GM19324 (cell line): ENCODE results near the gene RAPGEF4.

Experiments used
- ATAC-seq: cut with Tn5 transposase; IDR thresholded peaks from one replicate; pipeline ENCODE4 v1.9.1; 2021; ENCODE audit warnings: mild to moderate bottlenecking, moderate library complexity; ENCODE audit not compliant: unreplicated experiment, low FRiP score

RAPGEF4 gene

DNA sequence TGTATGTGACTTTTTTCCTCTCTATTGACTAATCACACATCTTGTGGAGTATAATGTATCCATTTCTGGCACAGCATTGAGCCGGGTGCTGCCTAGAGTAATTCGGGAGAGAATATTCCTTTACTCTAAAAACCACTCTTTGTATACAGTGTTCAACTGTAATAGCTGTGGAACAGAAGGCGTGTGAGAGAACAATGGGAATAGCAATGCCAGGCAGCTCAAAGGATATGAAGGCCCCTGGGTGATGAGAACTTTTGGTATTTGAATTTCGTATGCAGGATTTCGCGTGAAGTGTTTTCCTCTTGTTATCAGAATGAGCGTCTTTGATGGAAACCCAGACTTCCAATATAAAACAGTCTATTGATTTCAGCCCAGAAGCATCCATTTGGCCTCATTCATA is 255.4 kb downstream of the RAPGEF4 start:
- no peak for ATAC-seq

DNA sequence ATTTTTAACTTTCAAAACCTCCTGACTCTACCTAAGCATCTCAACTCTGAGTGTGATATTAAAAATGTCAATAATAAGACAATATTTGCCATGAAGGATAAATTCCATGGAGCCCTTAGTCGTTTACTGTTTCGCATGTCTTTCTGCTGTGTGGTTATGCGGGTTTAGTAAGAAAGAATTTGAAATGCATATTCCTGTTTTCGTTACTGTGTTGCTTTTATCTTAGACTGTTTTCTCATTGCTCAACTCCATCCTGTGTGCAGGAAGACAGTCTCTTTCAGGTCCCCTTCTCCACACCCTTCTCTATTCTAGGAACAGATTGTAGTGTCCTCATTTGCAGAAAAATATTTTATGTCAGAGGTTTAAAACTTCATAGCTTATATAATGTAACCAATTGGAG is 257.5 kb downstream of the RAPGEF4 start:
- no peak for ATAC-seq

DNA sequence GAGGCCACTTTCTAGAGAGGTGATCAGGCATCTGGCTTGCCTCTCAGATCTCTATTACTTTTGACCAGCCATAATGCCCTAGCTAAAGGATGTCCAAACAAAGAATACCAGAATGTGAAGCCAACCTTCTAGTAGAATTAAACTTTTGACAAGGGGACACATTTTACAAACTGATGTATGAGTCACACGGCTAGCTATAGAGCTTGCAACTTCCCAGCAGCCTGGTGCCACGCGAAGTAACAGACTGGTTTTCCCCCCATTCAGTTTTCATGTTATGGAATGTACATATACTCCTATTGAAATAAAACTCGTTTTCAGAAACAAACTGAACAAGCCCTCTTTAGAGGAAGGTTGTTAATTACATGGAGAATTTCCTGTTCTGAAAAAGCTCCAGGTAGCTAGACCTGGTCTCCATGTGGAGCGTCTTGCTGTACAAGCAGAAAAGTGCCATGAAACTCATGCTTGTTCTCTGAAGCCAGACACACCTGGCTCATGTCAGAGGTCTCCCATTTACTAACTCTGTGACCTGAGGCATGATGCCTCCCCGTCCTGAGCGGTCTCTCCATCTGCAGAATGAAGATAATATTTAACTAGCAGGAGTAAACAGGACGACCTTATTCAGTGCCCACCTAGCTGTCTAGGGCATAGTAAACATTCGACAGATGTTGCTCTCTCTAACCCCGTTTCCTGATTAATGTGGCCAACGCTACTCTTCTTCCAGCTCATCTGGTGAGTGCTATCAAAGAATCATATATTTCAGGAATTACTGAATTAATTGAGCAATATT is 258.5 kb downstream of the RAPGEF4 start:
- no peak for ATAC-seq

DNA sequence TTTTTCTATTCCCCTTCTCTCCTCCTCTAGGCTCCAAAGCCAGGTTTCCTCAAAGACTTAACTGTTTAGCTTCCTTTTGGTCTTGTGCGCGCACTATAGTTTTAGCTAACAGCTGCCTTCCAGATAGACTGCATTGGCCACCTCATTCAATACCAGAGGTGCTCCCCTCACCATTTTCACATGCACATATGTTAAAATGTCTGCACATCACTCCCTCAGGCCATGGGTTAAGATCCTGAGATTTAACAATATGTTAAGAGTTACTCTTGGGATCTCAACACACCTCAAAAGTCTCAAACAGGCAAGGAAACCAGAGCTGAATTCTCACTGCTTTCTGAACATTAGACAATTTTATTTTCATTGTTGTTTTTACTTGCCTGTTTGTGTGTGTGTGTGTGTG is 259.2 kb downstream of the RAPGEF4 start:
- ATAC-seq, result no peak

DNA sequence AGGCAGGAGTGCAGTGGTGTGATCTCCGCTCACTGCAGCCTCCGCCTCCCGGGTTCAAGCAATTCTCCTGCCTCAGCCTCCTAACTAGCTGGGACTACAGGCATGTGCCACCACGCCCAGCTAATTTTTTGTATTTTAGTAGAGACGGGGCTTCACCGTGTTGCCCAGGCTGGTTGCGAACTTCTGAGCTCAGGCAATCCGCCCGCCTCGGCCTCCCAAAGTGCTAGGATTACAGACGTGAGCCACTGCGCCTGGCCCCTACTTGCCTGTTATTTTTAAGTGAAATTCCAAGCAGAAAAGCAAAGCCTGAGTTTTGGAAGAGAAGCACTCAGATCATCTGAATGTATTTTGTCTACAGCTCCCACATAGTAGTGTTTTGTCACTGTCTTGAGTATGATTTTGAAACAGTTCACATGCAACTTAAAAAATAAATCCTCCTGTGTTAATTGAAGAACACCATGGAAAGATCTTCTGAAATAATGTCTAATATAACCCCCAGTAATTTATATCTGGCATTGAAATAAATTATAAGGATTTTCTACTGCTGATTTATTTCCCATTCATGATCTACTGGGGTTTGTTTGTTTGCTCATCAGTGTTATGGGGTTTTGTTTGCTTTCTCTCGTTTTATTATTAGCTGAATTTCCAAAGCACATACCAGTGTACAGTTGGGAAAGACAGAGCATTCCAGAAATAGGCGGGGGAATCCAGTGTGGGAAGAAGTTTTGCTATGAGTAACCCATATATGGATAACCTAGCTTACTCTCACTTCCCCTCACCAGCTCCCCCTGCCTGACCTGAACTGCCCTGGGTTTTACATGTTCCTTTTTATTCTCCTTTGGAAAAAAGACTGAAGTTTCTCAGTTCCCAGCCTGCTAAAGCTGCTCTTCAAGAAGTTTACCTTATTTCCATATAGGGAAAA is 259.9 kb downstream of the RAPGEF4 start:
- ATAC-seq, result no peak

DNA sequence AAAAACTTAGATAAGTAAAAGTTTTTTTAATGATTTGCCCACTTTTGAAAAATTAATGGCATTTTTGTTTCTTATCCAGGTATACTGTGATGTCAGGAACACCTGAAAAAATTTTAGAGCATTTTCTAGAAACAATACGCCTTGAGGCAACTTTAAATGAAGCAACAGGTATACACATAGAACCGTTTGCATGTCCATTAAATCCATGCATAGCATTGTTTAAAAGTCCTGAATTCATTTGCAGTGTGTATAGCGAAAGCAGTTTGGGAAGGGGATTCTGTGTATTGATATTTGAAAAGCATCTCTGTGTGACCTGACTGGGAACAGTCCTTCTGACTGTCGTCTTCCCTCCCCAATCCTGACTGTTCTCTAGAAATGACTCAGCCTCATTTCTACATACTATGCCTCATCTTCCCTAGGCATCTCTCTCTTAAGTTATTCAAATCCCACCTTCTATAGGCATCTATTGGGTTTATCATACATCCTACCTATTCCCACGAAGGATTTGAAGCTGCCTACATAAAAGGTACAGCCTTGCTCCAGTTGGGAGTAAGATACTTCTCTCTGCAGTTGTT is 260.8 kb downstream of the RAPGEF4 start:
- no peak for ATAC-seq

DNA sequence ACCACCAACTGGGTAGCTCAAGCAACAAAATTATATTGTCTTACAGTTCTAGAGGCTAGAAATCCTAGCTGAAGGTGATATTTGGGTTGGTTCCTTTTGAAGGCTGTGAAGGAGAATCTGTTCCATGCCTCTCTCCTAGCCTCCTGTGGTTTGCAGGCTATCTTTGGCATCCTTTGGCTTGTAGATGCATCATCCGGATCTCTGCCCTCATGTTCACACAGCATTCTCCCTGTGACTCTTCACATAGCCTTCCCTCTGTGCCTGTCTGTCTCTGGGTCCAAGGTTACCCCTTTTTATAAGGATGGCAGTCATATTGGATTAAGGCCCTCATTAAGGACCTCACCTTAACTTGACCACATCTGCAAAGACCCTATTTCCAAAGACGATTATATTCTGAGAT is 261.4 kb downstream of the RAPGEF4 start:
- ATAC-seq, result no peak

DNA sequence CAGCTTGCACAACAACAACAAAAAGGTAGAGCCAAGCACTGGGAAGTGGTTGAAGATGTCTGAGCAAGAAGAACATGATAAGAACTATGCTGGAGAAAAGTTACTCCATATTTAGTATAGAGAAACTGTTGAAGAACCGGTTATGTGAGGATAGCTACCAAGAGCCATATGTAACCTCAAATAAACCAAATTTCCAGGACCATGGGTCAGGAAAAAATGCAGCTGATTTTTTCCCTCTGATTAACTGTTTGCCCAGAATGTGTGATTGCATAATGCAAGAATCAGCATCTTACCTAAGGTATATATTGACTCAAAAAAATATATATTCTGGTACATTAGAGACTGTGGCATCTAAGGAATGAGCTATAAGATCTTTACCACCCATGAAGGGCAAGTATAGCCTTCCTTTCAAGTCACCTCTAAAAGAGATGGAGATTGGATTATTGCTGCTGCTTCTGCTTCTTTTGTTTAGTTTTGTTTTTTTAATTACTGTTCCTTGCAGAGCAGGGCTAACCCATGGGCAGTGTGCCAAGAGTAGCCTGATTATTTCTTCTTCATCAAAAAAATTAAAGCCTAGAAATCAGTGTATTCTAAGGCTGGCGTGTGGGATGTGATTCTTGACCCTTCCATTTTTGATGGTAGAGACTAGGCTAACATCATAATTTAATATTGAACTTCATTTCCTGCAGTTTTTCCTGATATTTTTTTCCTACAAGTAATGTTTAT is 263.1 kb downstream of the RAPGEF4 start:
- ATAC-seq, result no peak

DNA sequence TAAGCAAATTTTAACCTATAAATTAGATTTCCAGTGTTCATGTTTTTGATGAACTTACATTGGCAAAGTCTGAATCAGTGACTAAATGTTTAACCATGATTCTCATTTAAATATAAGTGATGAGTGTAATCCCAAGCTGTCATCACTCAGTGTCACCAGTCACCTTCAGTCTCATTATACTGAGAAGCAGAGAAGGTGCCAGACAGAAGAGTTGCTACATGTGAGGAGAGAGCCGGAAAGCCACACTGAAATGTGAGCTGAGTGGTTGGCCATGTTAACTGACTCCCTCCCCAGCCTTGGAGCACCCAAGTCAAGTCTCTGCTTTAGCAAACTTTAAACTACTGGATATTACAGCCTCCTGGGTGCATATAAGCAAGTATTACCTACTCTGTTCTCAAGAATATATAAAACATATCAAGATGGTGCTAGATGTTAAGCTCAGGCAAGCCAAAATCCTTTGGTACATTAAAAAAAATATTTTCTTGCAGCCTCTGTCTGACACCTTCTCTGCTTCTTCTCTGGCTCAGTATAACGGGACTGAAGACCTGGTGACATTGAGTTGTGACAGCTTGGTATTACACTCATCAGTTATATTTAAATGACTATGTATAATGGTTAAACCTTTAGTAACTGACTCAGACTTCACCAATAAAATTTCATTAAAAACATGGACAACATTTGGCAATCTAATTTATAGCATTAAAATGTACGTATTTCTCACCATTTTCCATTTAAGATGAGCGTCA is 264.2 kb downstream of the RAPGEF4 start:
- no peak for ATAC-seq

DNA sequence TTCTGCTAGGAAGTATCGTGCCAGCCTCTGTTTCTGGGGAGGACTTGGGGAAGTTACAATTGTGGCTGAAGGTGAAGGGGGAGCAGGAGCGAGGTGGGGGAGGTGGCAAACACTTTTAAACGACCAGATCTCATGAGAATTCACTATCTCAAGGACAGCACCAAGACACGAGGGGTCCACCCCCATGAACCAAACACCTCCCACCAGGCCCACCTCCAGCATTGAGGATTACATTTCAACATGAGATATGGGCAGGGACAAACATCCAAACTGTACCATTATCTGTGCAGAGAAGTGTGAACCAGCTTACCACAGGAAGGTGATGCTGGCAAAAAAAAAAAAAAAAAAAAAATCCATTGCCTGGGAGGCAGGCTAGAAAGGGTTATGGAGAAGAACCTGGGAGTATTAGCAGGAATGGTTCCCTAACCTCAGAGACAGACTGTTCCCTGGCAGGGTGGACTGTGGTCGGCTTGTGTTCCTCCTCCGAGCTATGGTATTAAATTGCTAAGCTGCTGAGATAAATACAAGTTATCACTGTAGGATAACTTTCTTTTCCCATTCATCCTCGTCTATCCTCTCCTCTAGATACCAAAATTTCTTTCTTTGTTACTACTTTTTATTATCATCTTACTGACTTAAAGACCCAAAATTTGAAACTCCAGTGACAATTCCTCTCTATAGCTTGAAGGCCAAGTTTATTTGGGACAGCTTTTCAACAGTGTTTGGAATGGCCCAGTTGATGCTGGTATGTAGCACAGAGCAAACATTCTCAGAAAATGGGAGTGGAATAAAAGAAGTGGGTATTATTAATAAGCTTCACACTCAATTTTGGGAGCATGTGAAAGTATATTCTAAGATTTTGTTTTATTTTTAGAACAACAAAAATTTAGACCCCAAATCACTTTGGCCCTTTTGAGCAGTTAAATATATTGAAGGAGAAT is 266.3 kb downstream of the RAPGEF4 start:
- no peak for ATAC-seq

DNA sequence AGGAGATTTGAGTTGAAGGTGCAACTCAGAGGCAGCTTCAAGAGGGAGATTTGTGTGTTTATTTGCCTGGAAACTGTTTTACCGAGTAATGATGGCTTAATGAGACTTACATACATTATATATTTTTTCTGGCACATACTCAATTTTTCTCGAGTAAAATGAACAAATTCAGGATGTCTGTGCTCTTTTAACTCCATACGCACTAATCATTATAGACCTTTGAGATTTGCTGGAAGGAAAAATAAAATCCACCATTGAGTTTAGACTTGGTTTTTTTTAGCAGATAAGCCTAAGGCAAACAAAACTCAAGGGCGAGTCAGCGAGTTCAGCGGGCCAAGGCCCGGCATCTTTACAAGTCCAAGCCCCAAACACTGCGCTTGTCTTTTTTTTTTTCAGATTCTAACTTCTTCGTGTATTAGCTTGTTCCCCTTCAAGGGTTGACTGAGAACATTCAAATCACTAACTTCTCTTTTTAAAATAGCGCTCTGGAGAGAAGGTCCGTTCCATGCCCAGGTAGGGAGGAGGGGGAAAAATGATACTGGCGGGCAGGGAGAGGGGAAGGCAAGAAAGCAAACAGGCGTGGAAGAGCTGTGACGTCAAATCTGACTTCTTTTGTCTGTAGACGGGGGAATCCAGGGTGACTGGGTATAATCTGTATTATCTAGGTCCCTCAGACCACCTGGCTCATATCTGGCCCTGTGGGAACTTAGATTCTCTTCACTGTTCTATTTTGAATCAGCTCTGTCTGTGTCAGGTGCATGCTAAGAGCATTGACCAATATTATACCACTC is 267.3 kb downstream of the RAPGEF4 start:
- ATAC-seq, result no peak

DNA sequence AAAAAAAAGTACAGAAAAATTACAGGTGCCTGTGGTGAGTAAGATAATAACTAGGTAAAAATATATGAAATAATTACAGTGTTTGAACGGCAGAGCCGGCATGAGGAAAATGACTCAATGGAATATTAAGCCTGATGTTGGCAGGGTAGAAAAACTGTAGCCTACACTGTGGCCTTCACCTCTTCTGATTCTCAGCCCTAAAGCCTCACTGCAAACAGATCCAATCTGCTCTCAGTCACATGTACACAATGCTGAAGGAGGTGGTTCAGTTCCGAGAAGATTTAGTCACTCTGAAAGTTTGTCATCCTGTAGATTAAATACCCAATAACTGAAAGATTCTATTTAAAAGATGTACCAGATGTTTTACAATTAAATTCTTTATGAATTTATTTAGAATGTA is 273.1 kb downstream of the RAPGEF4 start:
- ATAC-seq, result no peak

DNA sequence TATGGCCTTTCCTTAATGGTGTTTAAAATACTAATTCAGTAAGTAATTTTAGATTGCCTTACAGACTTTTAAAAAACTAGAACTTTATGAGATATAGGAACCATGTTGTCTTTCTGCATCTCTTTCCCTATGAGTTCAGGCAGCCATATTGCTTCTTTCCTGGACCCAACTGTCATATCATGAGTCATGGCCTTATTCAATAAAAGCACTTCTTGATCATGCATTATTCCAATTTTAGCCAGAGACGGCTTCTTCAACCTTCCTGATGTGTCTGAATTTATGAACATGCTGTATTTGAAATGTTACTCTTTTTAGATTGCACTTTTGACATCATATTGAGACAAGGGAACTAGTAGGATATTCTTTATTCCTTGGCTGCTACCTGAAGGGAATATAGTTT is 274.6 kb downstream of the RAPGEF4 start:
- ATAC-seq, result no peak

DNA sequence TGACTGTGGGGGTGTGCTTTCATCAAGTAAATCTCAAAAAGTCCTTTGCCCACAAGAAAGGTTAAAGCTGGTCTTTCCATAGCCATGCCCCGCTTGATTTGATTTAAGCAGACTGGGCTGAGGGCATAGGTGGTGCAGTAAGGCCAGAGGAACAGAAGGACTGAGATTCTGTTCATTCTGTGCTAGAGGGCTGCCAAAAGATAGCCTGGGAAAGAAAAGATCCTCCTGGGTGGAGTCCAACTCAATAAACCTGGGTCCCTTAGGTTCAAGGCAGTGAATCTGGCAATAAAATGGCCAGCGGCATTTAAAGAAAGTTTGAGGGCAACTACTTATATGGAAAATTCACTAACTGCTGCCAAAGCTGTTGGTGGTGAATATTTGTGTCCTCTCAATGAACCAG is 280.8 kb downstream of the RAPGEF4 start:
- no peak for ATAC-seq

DNA sequence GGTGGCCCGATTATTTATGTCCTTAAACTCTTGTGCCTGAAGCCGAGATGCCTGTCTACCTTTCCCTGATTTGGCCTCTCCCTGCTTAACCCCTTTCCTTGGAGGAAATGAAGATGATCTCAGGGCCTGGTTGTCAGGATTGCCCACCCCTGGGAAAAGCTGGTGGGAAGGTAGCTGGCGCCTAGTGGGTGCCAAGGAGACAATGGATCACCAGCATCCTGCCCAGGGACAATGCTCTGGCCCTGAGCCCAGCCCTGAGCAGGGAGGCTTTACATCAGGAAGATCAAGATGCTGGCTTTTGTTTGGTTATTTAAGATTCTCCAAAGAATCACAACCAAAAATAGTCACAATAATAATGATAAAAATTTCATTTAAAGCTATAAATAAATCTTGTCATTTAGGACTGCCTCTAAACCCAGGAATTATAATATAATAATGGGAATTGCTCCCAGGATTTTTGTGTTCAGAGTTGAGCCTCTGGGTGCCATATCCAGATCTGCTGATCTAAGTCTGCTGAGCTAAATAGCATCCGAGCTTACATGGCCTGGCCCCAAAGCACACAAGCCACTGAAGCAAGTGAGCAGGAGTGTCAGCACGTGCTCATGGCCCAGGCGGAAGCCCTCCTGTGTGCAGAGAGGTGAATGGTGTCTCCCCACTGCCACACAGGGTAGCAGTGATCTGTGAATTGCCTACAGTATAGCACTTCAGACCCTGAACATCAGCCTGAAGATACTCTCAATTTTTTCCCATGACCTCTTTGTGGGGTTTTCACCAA is 282.2 kb downstream of the RAPGEF4 start:
- ATAC-seq, result no peak

DNA sequence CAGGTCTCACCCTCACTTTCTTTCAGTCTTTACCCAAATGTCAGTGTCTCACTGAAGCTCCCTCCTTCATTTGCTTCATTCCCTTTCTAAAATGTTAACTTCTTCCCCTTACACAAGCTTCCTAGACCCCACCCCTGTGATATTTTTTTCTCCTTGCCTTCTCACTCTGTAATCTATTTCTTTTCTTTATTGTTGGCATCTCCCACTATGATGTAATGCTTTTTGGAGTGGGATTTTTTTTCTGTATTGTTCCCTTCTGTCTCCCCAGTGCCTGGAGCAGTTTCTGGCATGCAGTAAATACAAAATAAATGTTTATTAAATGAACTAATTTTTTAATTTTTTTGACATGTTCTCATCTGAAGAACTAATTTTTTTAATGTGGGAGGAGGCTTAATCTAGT is 284.1 kb downstream of the RAPGEF4 start:
- no peak for ATAC-seq

DNA sequence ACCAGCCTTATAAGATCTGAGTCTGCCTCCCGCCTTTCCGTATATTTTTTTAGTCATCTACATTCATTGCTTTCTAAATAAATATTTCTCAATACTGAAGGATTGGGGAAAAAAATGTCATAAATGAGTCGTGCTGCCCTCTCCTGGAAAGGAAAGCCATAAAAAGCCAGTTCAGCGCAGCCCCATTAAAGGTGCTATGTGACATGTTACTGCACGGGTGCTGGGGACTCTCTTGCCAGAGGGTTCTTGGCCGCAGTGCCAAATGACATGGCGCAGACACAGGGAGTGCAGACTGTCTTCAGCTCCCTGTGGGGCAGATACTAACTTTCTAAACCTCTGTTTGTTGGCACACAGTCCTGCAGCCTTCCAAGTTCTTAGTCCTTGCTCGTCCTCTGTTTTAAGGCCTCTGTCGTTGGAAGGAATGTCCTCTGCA is 286.3 kb downstream of the RAPGEF4 start:
- ATAC-seq, result no peak
